HG03108 (cell line): ENCODE data around the gene ASTL.
"Not testable (repeated sequence)": the region's sequence is repeated elsewhere in the genome, so short reads cannot be mapped to it uniquely, and the experiment has no call there.

ENCODE experiments used
- ATAC-seq: cut with Tn5 transposase; IDR thresholded peaks from one replicate; pipeline ENCODE4 v1.9.1; 2021; ENCODE audit warnings: moderate library complexity; ENCODE audit not compliant: unreplicated experiment

Gene ASTL

GRCh38 chr2:96085541-96086355 is 52.6 kb downstream of the ASTL start:
- no peak for ATAC-seq

- not testable (repeated sequence) for ATAC-seq
These were observed 53.3 kb downstream of the ASTL start for GRCh38 chr2:96084858-96085518.

GRCh38 chr2:96083989-96084857 is 54.1 kb downstream of the ASTL start:
- ATAC-seq = no peak

GRCh38 chr2:96083064-96083939 is 55.0 kb downstream of the ASTL start:
- ATAC-seq = no peak

- ATAC-seq = no peak
These were observed 55.9 kb downstream of the ASTL start for GRCh38 chr2:96082211-96083063.

GRCh38 chr2:96081042-96081441 is 57.3 kb downstream of the ASTL start:
- no peak for ATAC-seq

GRCh38 chr2:96075199-96075771 is 63.0 kb downstream of the ASTL start:
- ATAC-seq = no peak

DNA sequence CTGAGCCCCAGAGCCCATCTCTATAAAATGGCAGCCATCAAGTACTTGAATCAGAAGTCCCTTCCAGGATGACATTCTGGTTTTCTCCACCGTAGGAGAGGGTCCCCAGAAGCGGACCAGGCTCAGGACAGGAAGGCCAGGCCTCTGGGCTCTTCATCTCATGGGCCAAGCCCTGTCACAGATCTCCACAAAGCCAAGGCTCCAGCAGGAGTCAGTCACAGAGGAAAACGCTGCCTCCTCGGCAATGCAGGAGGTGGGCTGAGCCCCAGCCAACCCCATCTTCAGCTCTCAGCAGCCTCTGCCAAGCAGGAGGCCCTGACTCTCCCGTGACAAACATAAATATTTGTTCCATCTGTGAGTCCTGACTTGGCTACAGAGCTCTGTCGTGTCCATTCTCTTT is 64.1 kb downstream of the ASTL start:
- ATAC-seq = no peak

- no peak for ATAC-seq
These were observed 65.0 kb downstream of the ASTL start for GRCh38 chr2:96073170-96073775.
